GM23338 (cell line): Measurements from ENCODE around the gene SLC39A11. TPM values are rescaled to one million over a fixed set of nuclear protein-coding genes. Genes with fewer than 3 reads are reported as not detected.

Source experiments
- ATAC-seq: fragments of 200-7000 bp; cut with Tn5 transposase; 3 replicates; pipeline ENCODE4 v1.9.1; 2020
- DNase-seq: peaks from one replicate; pipeline ENCODE4 v3.0.0-alpha.2; 2015; ENCODE audit warnings: low spot score
- H2AFZ ChIP-seq: fragments of 200-600 bp; sonication (generic); 2 replicates; pipeline ENCODE4 v1.8.0; 2016; ENCODE audit warnings: antibody characterized with exemption, mild to moderate bottlenecking, moderate library complexity
- H3F3A ChIP-seq: fragments of 200-600 bp; sonication (generic); replicated peaks from 2 replicates; pipeline ENCODE4 v1.8.0; 2017; ENCODE audit warnings: antibody characterized with exemption, mixed run types, low read depth
- H3K27ac ChIP-seq: fragments of 200-600 bp; sonication (generic); 2 replicates; pipeline ENCODE4 v1.6.1; 2016; ENCODE audit warnings: low read depth
- H3K27me3 ChIP-seq: fragments of 200-600 bp; sonication (generic); 2 replicates; pipeline ENCODE4 v1.8.0; 2016; ENCODE audit warnings: mild to moderate bottlenecking, mixed run types, moderate library complexity; ENCODE audit not compliant: insufficient read depth
- H3K36me3 ChIP-seq: fragments of 200-600 bp; sonication (generic); 2 replicates; pipeline ENCODE4 v1.8.0; 2016; ENCODE audit warnings: mild to moderate bottlenecking; ENCODE audit not compliant: insufficient read depth
- H3K4me1 ChIP-seq: fragments of 200-600 bp; sonication (generic); 2 replicates; pipeline ENCODE4 v1.8.0; 2016; ENCODE audit warnings: mild to moderate bottlenecking, moderate library complexity; ENCODE audit not compliant: insufficient read depth
- H3K4me2 ChIP-seq: fragments of 200-600 bp; sonication (generic); 2 replicates; pipeline ENCODE4 v1.7.1; 2017; ENCODE audit warnings: mixed run types
- H3K4me3 ChIP-seq: fragments of 200-600 bp; sonication (generic); 2 replicates; pipeline ENCODE4 v1.6.1; 2016; ENCODE audit warnings: mixed run types
- H3K79me2 ChIP-seq: fragments of 200-600 bp; sonication (generic); replicated peaks from 2 replicates; pipeline ENCODE4 v1.8.0; 2017; ENCODE audit warnings: mild to moderate bottlenecking; ENCODE audit not compliant: insufficient read depth
- H3K9me2 ChIP-seq: fragments of 200-600 bp; sonication (generic); 2 replicates; pipeline ENCODE4 v1.8.0; 2017; ENCODE audit not compliant: insufficient read depth
- H4K20me1 ChIP-seq: fragments of 200-600 bp; sonication (generic); replicated peaks from 2 replicates; pipeline ENCODE4 v1.8.0; 2017; ENCODE audit warnings: mild to moderate bottlenecking; ENCODE audit not compliant: insufficient read depth
- H3K27ac Mint-ChIP-seq: 2 replicates; pipeline ENCODE4 v1.8.0; 2020; ENCODE audit warnings: inconsistent platforms, mild to moderate bottlenecking, moderate library complexity, mixed read lengths
- H3K27me3 Mint-ChIP-seq: 3 replicates; pipeline ENCODE4 v1.8.0; 2022; ENCODE audit warnings: low read depth, mild to moderate bottlenecking, moderate library complexity, mixed read lengths, inconsistent platforms; ENCODE audit not compliant: insufficient read depth, poor library complexity
- H3K36me3 Mint-ChIP-seq: 3 replicates; pipeline ENCODE4 v1.8.0; 2021; ENCODE audit warnings: low read depth, mild to moderate bottlenecking, inconsistent platforms, moderate library complexity, mixed read lengths
- H3K4me1 Mint-ChIP-seq: 3 replicates; pipeline ENCODE4 v1.8.0; 2020; ENCODE audit warnings: mild to moderate bottlenecking, inconsistent platforms, mixed read lengths
- H3K4me3 Mint-ChIP-seq: 3 replicates; pipeline ENCODE4 v1.8.0; 2021; ENCODE audit warnings: moderate library complexity, mild to moderate bottlenecking, inconsistent platforms, mixed read lengths
- H3K9me3 Mint-ChIP-seq: 3 replicates; pipeline ENCODE4 v1.8.0; 2020; ENCODE audit warnings: moderate library complexity, mild to moderate bottlenecking, inconsistent platforms, mixed read lengths
- EZH2 ChIP-seq: fragments of 200-600 bp; sonication (generic); IDR thresholded peaks from one replicate; pipeline ENCODE4 v1.8.0; 2017; ENCODE audit warnings: antibody characterized with exemption, mild to moderate bottlenecking, low read depth; ENCODE audit not compliant: unreplicated experiment
- EZH2phosphoT487 ChIP-seq: fragments of 200-600 bp; sonication (generic); IDR thresholded peaks from one replicate; pipeline ENCODE4 v1.8.1; 2018; ENCODE audit warnings: antibody characterized with exemption; ENCODE audit not compliant: unreplicated experiment
- JUNB ChIP-seq: IDR thresholded peaks from one replicate; pipeline ENCODE4 v1.6.1; 2016; ENCODE audit warnings: antibody characterized with exemption; ENCODE audit not compliant: unreplicated experiment
- POLR2AphosphoS5 ChIP-seq: IDR thresholded peaks from 2 replicates; pipeline ENCODE4 v1.6.1; 2016; ENCODE audit warnings: antibody characterized with exemption, low read depth
- STAT1 ChIP-seq: IDR thresholded peaks from one replicate; pipeline ENCODE4 v1.6.1; 2016; ENCODE audit warnings: antibody characterized with exemption; ENCODE audit not compliant: unreplicated experiment
- ZNF114 ChIP-seq: fragments of 250-450 bp; sonication (Bioruptor Pico); IDR thresholded peaks from 2 replicates; pipeline ENCODE4 v1.5.0; 2020; ENCODE audit warnings: mild to moderate bottlenecking, moderate library complexity
- ZNF331 ChIP-seq: fragments of 250-450 bp; sonication (Bioruptor Pico); IDR thresholded peaks from 2 replicates; pipeline ENCODE4 v1.5.0; 2020; ENCODE audit warnings: low read depth, mild to moderate bottlenecking, moderate library complexity
- polyA plus RNA-seq: library from polyadenylated mRNA; unstranded; fragments of >200 nt; fragmentation: Nextera tagmentation; extraction: Ambion mirVana; gene quantifications from 2 replicates; pipeline ENCODE4 v1.2.1, GENCODE V29; 2016
- total RNA-seq: library from RNA; depleted of rRNA; stranded (reverse); fragments of >200 nt; shearing (Covaris generic); gene quantifications from 2 replicates; pipeline ENCODE4 v1.2.3, GENCODE V29; 2014
- TF ChIP-seq, protein P1 (sequence below): fragments of 250-450 bp; sonication (Bioruptor Pico); IDR thresholded peaks from 2 replicates; pipeline ENCODE4 v1.5.0; 2020; ENCODE audit warnings: mild to moderate bottlenecking, moderate library complexity
- TF ChIP-seq, protein P2 (sequence below): IDR thresholded peaks from one replicate; pipeline ENCODE4 v1.6.1; 2018; ENCODE audit warnings: antibody characterized with exemption; ENCODE audit not compliant: unreplicated experiment

The SLC39A11 gene
- total and polyA plus RNA-seq, 2 experiments from 2014 or later: 10.8 to 18.1 TPM

DNA sequence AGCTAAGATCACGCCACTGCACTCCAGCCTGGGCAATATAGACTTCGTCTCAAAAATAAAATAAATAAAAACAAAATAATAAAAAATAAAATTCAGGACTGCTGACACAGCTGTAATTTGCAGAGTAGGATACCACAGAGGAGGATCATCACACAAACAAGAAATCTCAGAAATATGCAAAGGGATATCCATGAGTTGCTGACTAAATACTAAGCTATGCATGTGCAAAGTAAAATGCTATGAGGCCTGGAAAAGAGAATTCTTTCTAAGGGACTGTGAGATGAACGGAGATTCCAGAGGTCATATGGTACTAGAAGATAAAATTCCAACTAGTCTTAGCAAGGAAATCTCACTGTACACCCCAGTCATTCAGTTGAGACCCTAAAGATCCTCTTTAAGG is 74.8 kb downstream of the SLC39A11 start:
- H3K4me3 Mint-ChIP-seq: no peak overlapping the region
- H3K4me1 Mint-ChIP-seq: peaks cover 10% of the 10 kb centered on the region; the same call in 2 of the 3 replicates

DNA sequence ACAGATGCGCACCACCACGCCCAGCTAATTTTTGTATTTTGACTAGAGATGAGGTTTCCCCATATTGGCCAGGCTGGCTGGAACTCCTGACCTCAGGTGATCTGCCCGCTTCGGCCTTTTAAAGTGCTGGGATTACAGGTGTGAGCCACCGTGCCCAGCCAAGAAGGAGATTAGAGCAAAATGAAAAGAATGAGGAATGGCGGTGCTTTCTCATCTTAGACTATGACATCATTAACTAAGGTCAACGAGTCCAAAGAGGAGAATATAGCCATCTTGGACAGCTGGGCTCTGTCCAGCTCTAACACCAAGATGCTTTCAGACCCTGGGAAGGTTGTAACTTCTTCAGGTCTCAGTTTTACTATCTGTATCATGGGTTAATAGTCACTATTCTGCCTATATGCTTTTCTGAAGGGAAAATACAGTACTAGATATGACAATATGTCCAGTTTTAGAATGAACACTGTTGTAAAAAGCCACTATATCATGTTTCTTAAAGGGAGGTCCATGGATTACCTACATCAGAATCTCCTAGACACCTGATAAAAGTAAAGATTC is 76.7 kb downstream of the SLC39A11 start:
- Histone ChIP-seq H3K27ac (no peak overlapping the region), H3K9me2 (no peaks in the 10 kb centered on the region), H3F3A (no peaks in the 10 kb centered on the region), H3K36me3 (0 out of 2 replicates have a peak, but pooled peaks cover 5% of the 10 kb centered on the region), H3K4me2 (no peak overlapping the region), H2AFZ (no peak overlapping the region), H3K4me3 (no peak overlapping the region), H3K4me1 (peaks cover 6% of the 10 kb centered on the region; the same call in 1 of the 2 replicates), H3K79me2 (no peaks in the 10 kb centered on the region), H4K20me1 (no peaks in the 10 kb centered on the region), H3K27me3 (no peaks in the 10 kb centered on the region)
- Mint-ChIP-seq H3K9me3 (peaks cover 3% of the 10 kb centered on the region; the same call in 2 of the 3 replicates), H3K36me3 (peaks cover 6% of the 10 kb centered on the region), H3K4me1 (peaks cover 10% of the 10 kb centered on the region; the same call in 2 of the 3 replicates), H3K27me3 (no peaks in the 10 kb centered on the region), H3K4me3 (no peak overlapping the region), H3K27ac (no peak overlapping the region)
- ATAC-seq: no peak
- DNase-seq: no peak
- TF ChIP-seq, protein P1, sequence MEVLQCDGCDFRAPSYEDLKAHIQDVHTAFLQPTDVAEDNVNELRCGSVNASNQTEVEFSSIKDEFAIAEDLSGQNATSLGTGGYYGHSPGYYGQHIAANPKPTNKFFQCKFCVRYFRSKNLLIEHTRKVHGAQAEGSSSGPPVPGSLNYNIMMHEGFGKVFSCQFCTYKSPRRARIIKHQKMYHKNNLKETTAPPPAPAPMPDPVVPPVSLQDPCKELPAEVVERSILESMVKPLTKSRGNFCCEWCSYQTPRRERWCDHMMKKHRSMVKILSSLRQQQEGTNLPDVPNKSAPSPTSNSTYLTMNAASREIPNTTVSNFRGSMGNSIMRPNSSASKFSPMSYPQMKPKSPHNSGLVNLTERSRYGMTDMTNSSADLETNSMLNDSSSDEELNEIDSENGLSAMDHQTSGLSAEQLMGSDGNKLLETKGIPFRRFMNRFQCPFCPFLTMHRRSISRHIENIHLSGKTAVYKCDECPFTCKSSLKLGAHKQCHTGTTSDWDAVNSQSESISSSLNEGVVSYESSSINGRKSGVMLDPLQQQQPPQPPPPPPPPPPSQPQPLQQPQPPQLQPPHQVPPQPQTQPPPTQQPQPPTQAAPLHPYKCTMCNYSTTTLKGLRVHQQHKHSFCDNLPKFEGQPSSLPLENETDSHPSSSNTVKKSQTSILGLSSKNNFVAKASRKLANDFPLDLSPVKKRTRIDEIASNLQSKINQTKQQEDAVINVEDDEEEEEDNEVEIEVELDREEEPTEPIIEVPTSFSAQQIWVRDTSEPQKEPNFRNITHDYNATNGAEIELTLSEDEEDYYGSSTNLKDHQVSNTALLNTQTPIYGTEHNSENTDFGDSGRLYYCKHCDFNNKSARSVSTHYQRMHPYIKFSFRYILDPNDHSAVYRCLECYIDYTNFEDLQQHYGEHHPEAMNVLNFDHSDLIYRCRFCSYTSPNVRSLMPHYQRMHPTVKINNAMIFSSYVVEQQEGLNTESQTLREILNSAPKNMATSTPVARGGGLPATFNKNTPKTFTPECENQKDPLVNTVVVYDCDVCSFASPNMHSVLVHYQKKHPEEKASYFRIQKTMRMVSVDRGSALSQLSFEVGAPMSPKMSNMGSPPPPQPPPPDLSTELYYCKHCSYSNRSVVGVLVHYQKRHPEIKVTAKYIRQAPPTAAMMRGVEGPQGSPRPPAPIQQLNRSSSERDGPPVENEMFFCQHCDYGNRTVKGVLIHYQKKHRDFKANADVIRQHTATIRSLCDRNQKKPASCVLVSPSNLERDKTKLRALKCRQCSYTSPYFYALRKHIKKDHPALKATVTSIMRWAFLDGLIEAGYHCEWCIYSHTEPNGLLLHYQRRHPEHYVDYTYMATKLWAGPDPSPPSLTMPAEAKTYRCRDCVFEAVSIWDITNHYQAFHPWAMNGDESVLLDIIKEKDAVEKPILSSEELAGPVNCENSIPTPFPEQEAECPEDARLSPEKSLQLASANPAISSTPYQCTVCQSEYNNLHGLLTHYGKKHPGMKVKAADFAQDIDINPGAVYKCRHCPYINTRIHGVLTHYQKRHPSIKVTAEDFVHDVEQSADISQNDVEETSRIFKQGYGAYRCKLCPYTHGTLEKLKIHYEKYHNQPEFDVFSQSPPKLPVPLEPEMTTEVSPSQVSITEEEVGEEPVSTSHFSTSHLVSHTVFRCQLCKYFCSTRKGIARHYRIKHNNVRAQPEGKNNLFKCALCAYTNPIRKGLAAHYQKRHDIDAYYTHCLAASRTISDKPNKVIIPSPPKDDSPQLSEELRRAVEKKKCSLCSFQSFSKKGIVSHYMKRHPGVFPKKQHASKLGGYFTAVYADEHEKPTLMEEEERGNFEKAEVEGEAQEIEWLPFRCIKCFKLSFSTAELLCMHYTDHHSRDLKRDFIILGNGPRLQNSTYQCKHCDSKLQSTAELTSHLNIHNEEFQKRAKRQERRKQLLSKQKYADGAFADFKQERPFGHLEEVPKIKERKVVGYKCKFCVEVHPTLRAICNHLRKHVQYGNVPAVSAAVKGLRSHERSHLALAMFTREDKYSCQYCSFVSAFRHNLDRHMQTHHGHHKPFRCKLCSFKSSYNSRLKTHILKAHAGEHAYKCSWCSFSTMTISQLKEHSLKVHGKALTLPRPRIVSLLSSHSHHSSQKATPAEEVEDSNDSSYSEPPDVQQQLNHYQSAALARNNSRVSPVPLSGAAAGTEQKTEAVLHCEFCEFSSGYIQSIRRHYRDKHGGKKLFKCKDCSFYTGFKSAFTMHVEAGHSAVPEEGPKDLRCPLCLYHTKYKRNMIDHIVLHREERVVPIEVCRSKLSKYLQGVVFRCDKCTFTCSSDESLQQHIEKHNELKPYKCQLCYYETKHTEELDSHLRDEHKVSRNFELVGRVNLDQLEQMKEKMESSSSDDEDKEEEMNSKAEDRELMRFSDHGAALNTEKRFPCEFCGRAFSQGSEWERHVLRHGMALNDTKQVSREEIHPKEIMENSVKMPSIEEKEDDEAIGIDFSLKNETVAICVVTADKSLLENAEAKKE (CRISPR knock-in tag): no peak
- TF ChIP-seq POLR2AphosphoS5 (no peak), JUNB (no peak), EZH2phosphoT487 (no peak), ZNF331 (no peak), EZH2 (no peak), STAT1 (no peak), ZNF114 (CRISPR knock-in tag) (no peak)
- TF ChIP-seq, protein P2, sequence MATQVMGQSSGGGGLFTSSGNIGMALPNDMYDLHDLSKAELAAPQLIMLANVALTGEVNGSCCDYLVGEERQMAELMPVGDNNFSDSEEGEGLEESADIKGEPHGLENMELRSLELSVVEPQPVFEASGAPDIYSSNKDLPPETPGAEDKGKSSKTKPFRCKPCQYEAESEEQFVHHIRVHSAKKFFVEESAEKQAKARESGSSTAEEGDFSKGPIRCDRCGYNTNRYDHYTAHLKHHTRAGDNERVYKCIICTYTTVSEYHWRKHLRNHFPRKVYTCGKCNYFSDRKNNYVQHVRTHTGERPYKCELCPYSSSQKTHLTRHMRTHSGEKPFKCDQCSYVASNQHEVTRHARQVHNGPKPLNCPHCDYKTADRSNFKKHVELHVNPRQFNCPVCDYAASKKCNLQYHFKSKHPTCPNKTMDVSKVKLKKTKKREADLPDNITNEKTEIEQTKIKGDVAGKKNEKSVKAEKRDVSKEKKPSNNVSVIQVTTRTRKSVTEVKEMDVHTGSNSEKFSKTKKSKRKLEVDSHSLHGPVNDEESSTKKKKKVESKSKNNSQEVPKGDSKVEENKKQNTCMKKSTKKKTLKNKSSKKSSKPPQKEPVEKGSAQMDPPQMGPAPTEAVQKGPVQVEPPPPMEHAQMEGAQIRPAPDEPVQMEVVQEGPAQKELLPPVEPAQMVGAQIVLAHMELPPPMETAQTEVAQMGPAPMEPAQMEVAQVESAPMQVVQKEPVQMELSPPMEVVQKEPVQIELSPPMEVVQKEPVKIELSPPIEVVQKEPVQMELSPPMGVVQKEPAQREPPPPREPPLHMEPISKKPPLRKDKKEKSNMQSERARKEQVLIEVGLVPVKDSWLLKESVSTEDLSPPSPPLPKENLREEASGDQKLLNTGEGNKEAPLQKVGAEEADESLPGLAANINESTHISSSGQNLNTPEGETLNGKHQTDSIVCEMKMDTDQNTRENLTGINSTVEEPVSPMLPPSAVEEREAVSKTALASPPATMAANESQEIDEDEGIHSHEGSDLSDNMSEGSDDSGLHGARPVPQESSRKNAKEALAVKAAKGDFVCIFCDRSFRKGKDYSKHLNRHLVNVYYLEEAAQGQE: no peak

More for the DNA sequence above, 74.8 kb downstream of the SLC39A11 start:
- Histone ChIP-seq H3K79me2 (no peaks in the 10 kb centered on the region), H3K27me3 (no peaks in the 10 kb centered on the region), H3K4me3 (no peak overlapping the region), H2AFZ (no peak overlapping the region), H3K9me2 (no peaks in the 10 kb centered on the region), H4K20me1 (no peaks in the 10 kb centered on the region), H3F3A (no peaks in the 10 kb centered on the region), H3K36me3 (0 out of 2 replicates have a peak, but pooled peaks cover 5% of the 10 kb centered on the region), H3K27ac (no peak overlapping the region), H3K4me2 (no peak overlapping the region), H3K4me1 (peaks cover 6% of the 10 kb centered on the region; the same call in 1 of the 2 replicates)
- peaks cover 4% of the 10 kb centered on the region for H3K27me3 Mint-ChIP-seq
- no peak for ATAC-seq
- peaks cover 6% of the 10 kb centered on the region; the same call in 2 of the 3 replicates for H3K9me3 Mint-ChIP-seq
- no peak for DNase-seq
- no peak for TF ChIP-seq ZNF114 (CRISPR knock-in tag)
- no peak for TF ChIP-seq ZNF331
- no peak overlapping the region for H3K27ac Mint-ChIP-seq
- peaks cover 9% of the 10 kb centered on the region for H3K36me3 Mint-ChIP-seq
